ENCODE measurements around the gene BNIP2. TPM values are rescaled to one million over a fixed set of nuclear protein-coding genes. Genes with fewer than 3 reads are reported as not detected.
"Not testable (repeated sequence)": the region's sequence is repeated elsewhere in the genome, so short reads cannot be mapped to it uniquely, and the experiment has no call there.

The BNIP2 gene
- polyA plus RNA-seq, 3 donors: 66.1 to 82.9 (median 78.3) TPM

GRCh38 chr15:59642351-59642750 lies 46.8 kb downstream of the BNIP2 start:
- no peak for DNase-seq (ENCODE audit: low read depth in 3 of 3, low spot score in 2 of 3)

GRCh38 chr15:59637507-59637906 lies 51.6 kb downstream of the BNIP2 start:
- not testable (repeated sequence) for DNase-seq (ENCODE audit: low read depth in 3 of 3, low spot score in 2 of 3)

- DNase-seq (ENCODE audit: low read depth in 3 of 3, low spot score in 2 of 3): no peak
Observed at GRCh38 chr15:59636184-59636583, 52.9 kb downstream of the BNIP2 start.

GRCh38 chr15:59632714-59633113 lies 56.4 kb downstream of the BNIP2 start:
- no peak for DNase-seq (ENCODE audit: low read depth in 3 of 3, low spot score in 2 of 3)

GRCh38 chr15:59622289-59622688 lies 66.8 kb downstream of the BNIP2 start:
- no peak for DNase-seq (ENCODE audit: low read depth in 3 of 3, low spot score in 2 of 3)

- DNase-seq (ENCODE audit: low read depth in 3 of 3, low spot score in 2 of 3): no peak
Observed at GRCh38 chr15:59618406-59618805, 70.7 kb downstream of the BNIP2 start.

GRCh38 chr15:59616379-59616778 lies 72.7 kb downstream of the BNIP2 start:
- peak in 1 of 3 donors; percentile 38 for DNase-seq (ENCODE audit: low read depth in 3 of 3, low spot score in 2 of 3)

- DNase-seq (ENCODE audit: low read depth in 3 of 3, low spot score in 2 of 3): no peak
Observed at GRCh38 chr15:59615661-59616060, 73.5 kb downstream of the BNIP2 start.

GRCh38 chr15:59614153-59614552 lies 75.0 kb downstream of the BNIP2 start:
- no peak for DNase-seq (ENCODE audit: low read depth in 3 of 3, low spot score in 2 of 3)

GRCh38 chr15:59611276-59612260 lies 77.6 kb downstream of the BNIP2 start, which contains the start of gene GCNT3:
Gene GCNT3, plus strand, starts transcription at chr15:59611783. Its CDS starts 6,456 bp downstream, at chr15:59618239.
- peak in 1 of 3 donors; percentile 20 for DNase-seq (ENCODE audit: low read depth in 3 of 3, low spot score in 2 of 3)

GRCh38 chr15:59609730-59610712 lies 79.1 kb downstream of the BNIP2 start:
- no peak for DNase-seq (ENCODE audit: low read depth in 3 of 3, low spot score in 2 of 3)

Other genes starting within 250 kb of the BNIP2 start
- under 1 TPM; 0.45 to 0.57 (median 0.51) TPM for gene GCNT3, start 77.5 kb downstream of the BNIP2 start, polyA plus RNA-seq (ENCODE audit: insufficient read length in 3 of 3)
- gene GTF2A2, start 31.8 kb downstream of the BNIP2 start, polyA plus RNA-seq (ENCODE audit: insufficient read length in 3 of 3): 100 to 1,000 TPM; 136 to 150 (median 144) TPM